Measurements from ENCODE around the gene PRKN.
A peak's percentile ranks its signal among the peaks of the same experiment; 100 is the strongest.

Gene PRKN

DNA sequence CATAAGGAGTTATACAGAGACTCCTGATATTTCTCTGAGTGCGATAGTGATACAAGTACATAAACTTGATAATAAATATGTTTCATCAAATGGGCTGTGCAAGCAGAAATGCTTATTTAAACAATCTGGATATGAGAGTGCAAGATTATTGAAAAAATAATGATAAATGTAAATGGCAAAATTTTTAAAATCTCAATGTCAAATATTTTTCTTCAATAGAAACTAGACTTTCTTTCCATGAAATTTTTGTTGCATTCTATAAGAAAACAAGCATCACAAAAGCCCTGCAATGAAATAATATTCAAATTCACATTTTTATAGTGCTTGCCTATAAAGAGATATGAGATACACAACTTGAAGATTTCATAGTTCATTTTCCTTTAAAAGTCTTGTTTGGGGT lies 2.9 kb upstream of the PRKN start:
- H3K4me3 ChIP-seq (ENCODE audit: low read depth, low read length): no peak overlapping the region
- TF ChIP-seq MAX (IDR thresholded peaks at IDR 0.05; ENCODE audit: low read depth, low read length) (no peak), MYC (IDR thresholded peaks at IDR 0.05; ENCODE audit: low read depth, low read length) (no peak), POLR2A (IDR thresholded peaks at IDR 0.05; ENCODE audit: extremely low read depth, insufficient read length) (no peak)
- TF ChIP-seq, protein P1, sequence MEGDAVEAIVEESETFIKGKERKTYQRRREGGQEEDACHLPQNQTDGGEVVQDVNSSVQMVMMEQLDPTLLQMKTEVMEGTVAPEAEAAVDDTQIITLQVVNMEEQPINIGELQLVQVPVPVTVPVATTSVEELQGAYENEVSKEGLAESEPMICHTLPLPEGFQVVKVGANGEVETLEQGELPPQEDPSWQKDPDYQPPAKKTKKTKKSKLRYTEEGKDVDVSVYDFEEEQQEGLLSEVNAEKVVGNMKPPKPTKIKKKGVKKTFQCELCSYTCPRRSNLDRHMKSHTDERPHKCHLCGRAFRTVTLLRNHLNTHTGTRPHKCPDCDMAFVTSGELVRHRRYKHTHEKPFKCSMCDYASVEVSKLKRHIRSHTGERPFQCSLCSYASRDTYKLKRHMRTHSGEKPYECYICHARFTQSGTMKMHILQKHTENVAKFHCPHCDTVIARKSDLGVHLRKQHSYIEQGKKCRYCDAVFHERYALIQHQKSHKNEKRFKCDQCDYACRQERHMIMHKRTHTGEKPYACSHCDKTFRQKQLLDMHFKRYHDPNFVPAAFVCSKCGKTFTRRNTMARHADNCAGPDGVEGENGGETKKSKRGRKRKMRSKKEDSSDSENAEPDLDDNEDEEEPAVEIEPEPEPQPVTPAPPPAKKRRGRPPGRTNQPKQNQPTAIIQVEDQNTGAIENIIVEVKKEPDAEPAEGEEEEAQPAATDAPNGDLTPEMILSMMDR (IDR thresholded peaks at IDR 0.05; ENCODE audit: low read depth, low read length): no peak
- DNase-seq (ENCODE audit: low read depth): no peak

GRCh38 chr6:162728706-162729105 lies 1.1 kb upstream of the PRKN start:
- DNase-seq (ENCODE audit: low read depth): no peak
- no peak for TF ChIP-seq MYC (IDR thresholded peaks at IDR 0.05; ENCODE audit: low read depth, low read length)
- TF ChIP-seq POLR2A (IDR thresholded peaks at IDR 0.05; ENCODE audit: extremely low read depth, insufficient read length): no peak
- TF ChIP-seq MAX (IDR thresholded peaks at IDR 0.05; ENCODE audit: low read depth, low read length): no peak
- H3K4me3 ChIP-seq (ENCODE audit: low read depth, low read length): no peak overlapping the region

DNA sequence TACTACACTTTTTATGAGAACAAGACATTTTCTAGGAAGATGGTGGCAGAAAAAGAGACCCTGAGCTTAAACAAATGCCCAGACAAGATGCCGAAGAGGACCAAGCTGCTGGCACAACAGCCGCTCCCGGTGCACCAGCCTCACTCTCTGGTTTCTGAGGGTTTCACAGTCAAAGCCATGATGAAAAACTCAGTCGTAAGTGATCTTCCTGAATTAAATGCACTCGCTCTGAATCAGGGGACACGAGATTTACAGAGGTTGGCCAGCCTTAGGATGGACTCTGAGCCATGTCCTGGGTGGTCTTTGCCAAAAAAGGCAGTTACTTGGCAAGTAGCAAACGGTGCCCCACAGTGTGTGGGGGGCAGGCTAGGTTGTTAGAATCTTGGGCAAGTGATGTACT lies 631 bp upstream of the PRKN start:
- H3K4me3 ChIP-seq (ENCODE audit: low read depth, low read length): peak overlapping the region; percentile 54
- DNase-seq (ENCODE audit: low read depth): peak; percentile 4
- no peak for TF ChIP-seq MAX (IDR thresholded peaks at IDR 0.05; ENCODE audit: low read depth, low read length)
- TF ChIP-seq, protein P1 (IDR thresholded peaks at IDR 0.05; ENCODE audit: low read depth, low read length): no peak
- TF ChIP-seq POLR2A (IDR thresholded peaks at IDR 0.05; ENCODE audit: extremely low read depth, insufficient read length): no peak
- TF ChIP-seq MYC (IDR thresholded peaks at IDR 0.05; ENCODE audit: low read depth, low read length): no peak

- TF ChIP-seq, protein P1 (IDR thresholded peaks at IDR 0.05; ENCODE audit: low read depth, low read length): no peak
- TF ChIP-seq MYC (IDR thresholded peaks at IDR 0.05; ENCODE audit: low read depth, low read length): no peak
- no peak for TF ChIP-seq POLR2A (IDR thresholded peaks at IDR 0.05; ENCODE audit: extremely low read depth, insufficient read length)
- no peak for TF ChIP-seq MAX (IDR thresholded peaks at IDR 0.05; ENCODE audit: low read depth, low read length)
- DNase-seq (ENCODE audit: low read depth): peak; percentile 34
- peak overlapping the region; percentile 61 for H3K4me3 ChIP-seq (ENCODE audit: low read depth, low read length)
Observed at GRCh38 chr6:162726947-162727321, 632 bp downstream of the PRKN start.

DNA sequence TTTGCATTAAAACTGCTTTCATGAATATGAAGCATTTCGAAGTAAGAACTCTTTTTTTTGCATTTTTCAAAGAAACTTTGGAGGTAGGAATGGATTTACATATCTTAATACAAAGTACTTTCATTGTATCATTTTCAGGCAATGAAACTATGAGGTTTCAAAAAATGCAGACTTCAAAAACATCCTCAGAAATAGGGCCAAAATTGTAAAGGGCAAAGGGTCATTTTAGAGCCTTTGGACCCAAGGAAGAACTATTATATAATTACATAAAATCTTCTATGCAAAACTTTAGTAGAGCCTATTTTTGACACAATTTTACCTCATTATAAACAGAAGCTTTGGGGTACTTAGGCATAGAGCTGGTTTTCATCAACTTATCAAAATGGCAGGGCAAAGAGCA lies 4.9 kb downstream of the PRKN start:
- TF ChIP-seq POLR2A (IDR thresholded peaks at IDR 0.05; ENCODE audit: extremely low read depth, insufficient read length): no peak
- TF ChIP-seq, protein P1 (IDR thresholded peaks at IDR 0.05; ENCODE audit: low read depth, low read length): no peak
- TF ChIP-seq MYC (IDR thresholded peaks at IDR 0.05; ENCODE audit: low read depth, low read length): no peak
- no peak for TF ChIP-seq MAX (IDR thresholded peaks at IDR 0.05; ENCODE audit: low read depth, low read length)
- DNase-seq (ENCODE audit: low read depth): no peak
- H3K4me3 ChIP-seq (ENCODE audit: low read depth, low read length): no peak overlapping the region

DNA sequence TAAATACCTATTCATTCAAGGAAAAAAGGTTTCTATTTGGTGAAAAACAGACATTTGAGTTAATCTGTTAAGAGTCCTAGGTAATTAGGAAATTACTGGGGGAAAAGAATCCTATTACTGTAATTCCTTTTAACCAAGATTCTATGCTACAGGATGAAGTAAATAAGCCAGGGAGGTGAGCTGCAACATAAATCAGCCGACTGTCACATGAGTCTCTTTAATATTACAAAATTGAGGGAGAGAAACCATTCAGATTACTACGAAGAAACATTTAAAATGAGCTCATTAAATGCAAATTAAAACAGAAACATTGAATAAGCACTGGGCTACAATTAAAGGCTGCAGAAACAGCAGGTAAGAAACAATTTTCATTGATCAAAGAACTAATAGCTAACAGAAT lies 5.3 kb downstream of the PRKN start:
- TF ChIP-seq, protein P1 (IDR thresholded peaks at IDR 0.05; ENCODE audit: low read depth, low read length): no peak
- TF ChIP-seq MAX (IDR thresholded peaks at IDR 0.05; ENCODE audit: low read depth, low read length): no peak
- no peak for TF ChIP-seq MYC (IDR thresholded peaks at IDR 0.05; ENCODE audit: low read depth, low read length)
- TF ChIP-seq POLR2A (IDR thresholded peaks at IDR 0.05; ENCODE audit: extremely low read depth, insufficient read length): no peak
- H3K4me3 ChIP-seq (ENCODE audit: low read depth, low read length): no peak overlapping the region
- no peak for DNase-seq (ENCODE audit: low read depth)
